Loucy (cell line): ENCODE measurements around the gene CDH8.

Experiments used
- H2AFZ ChIP-seq: fragments of 200-600 bp; sonication (generic); 2 replicates; pipeline ENCODE4 v1.6.0; 2016; ENCODE audit warnings: antibody characterized with exemption, mild to moderate bottlenecking, low read length, moderate library complexity
- H3F3A ChIP-seq: fragments of 200-600 bp; 2 replicates; pipeline ENCODE4 v1.6.0; 2016; ENCODE audit warnings: antibody characterized with exemption, low read depth, mild to moderate bottlenecking
- H3K27me3 ChIP-seq: fragments of 200-600 bp; sonication (generic); 2 replicates; pipeline ENCODE4 v1.6.1; 2014; ENCODE audit warnings: low read length, mild to moderate bottlenecking; ENCODE audit not compliant: insufficient read depth, poor library complexity, severe bottlenecking
- H3K36me3 ChIP-seq: fragments of 200-600 bp; sonication (generic); 2 replicates; pipeline ENCODE4 v1.6.1; 2016; ENCODE audit warnings: low read length; ENCODE audit not compliant: insufficient read depth
- H3K4me1 ChIP-seq: fragments of 200-600 bp; sonication (generic); 2 replicates; pipeline ENCODE4 v1.5.1; 2014; ENCODE audit warnings: low read length, mild to moderate bottlenecking; ENCODE audit not compliant: insufficient read depth, poor library complexity, severe bottlenecking
- H3K4me2 ChIP-seq: fragments of 200-600 bp; sonication (generic); 2 replicates; pipeline ENCODE4 v1.6.0; 2014; ENCODE audit warnings: antibody characterized with exemption, low read length, low read depth, mild to moderate bottlenecking; ENCODE audit not compliant: poor library complexity, severe bottlenecking
- H3K4me3 ChIP-seq: fragments of 200-600 bp; sonication (generic); 2 replicates; pipeline ENCODE4 v1.5.1; 2014; ENCODE audit warnings: low read length, mild to moderate bottlenecking, mixed read lengths; ENCODE audit not compliant: poor library complexity, severe bottlenecking
- H3K79me2 ChIP-seq: fragments of 200-600 bp; sonication (generic); 2 replicates; pipeline ENCODE4 v1.6.1; 2014; ENCODE audit warnings: low read length; ENCODE audit not compliant: insufficient read depth
- H3K9ac ChIP-seq: fragments of 200-600 bp; sonication (generic); 2 replicates; pipeline ENCODE4 v1.6.0; 2014; ENCODE audit warnings: mild to moderate bottlenecking, low read depth, low read length, moderate library complexity; ENCODE audit not compliant: poor library complexity, severe bottlenecking
- H3K9me2 ChIP-seq: fragments of 200-600 bp; sonication (generic); replicated peaks from 2 replicates; pipeline ENCODE4 v1.6.1; 2016; ENCODE audit warnings: low read depth, low read length, mixed read lengths
- H3K9me3 ChIP-seq: fragments of 200-600 bp; sonication (generic); 2 replicates; pipeline ENCODE4 v1.6.1; 2014; ENCODE audit warnings: mild to moderate bottlenecking, antibody characterized with exemption, low read length, low read depth; ENCODE audit not compliant: insufficient read depth
- H4K20me1 ChIP-seq: fragments of 200-600 bp; sonication (generic); 2 replicates; pipeline ENCODE4 v1.6.0; 2014; ENCODE audit warnings: antibody characterized with exemption, low read length, mild to moderate bottlenecking; ENCODE audit not compliant: insufficient read depth, poor library complexity, severe bottlenecking
- CTCF ChIP-seq: fragments of 200-600 bp; sonication (generic); conservative IDR thresholded peaks from 2 replicates; pipeline ENCODE4 v1.5.1; 2014; ENCODE audit warnings: mild to moderate bottlenecking, antibody characterized with exemption, low read length
- EZH2phosphoT487 ChIP-seq: fragments of 200-600 bp; IDR thresholded peaks from 2 replicates; pipeline ENCODE4 v1.6.1; 2018; ENCODE audit warnings: antibody characterized with exemption, mild to moderate bottlenecking, moderate library complexity, borderline replicate concordance

The CDH8 gene

GRCh38 chr16:61654962-61655361, 381.3 kb downstream of the CDH8 start:
- H4K20me1 ChIP-seq: no peaks in the 10 kb centered on the region
- H3F3A ChIP-seq: no peaks in the 10 kb centered on the region
- H3K4me2 ChIP-seq: no peak overlapping the region
- no peaks in the 10 kb centered on the region for H3K79me2 ChIP-seq
- no peaks in the 10 kb centered on the region for H3K4me1 ChIP-seq
- H3K9ac ChIP-seq: no peak overlapping the region
- H3K9me2 ChIP-seq: no peaks in the 10 kb centered on the region
- no peaks in the 10 kb centered on the region for H3K27me3 ChIP-seq
- H3K36me3 ChIP-seq: no peaks in the 10 kb centered on the region
- H3K4me3 ChIP-seq: no peak overlapping the region
- H2AFZ ChIP-seq: no peak overlapping the region
- H3K9me3 ChIP-seq: no peaks in the 10 kb centered on the region
- no peak for TF ChIP-seq CTCF
- TF ChIP-seq EZH2phosphoT487: no peak

GRCh38 chr16:61653544-61653943, 382.7 kb downstream of the CDH8 start:
- TF ChIP-seq EZH2phosphoT487 (no peak), CTCF (no peak)
- H3K4me2 ChIP-seq: no peak overlapping the region
- H4K20me1 ChIP-seq: no peaks in the 10 kb centered on the region
- H3K9me3 ChIP-seq: no peaks in the 10 kb centered on the region
- H3K9ac ChIP-seq: no peak overlapping the region
- H2AFZ ChIP-seq: no peak overlapping the region
- no peak overlapping the region for H3K4me3 ChIP-seq
- no peaks in the 10 kb centered on the region for H3K9me2 ChIP-seq
- no peaks in the 10 kb centered on the region for H3K36me3 ChIP-seq
- H3F3A ChIP-seq: no peaks in the 10 kb centered on the region
- no peaks in the 10 kb centered on the region for H3K4me1 ChIP-seq
- H3K27me3 ChIP-seq: no peaks in the 10 kb centered on the region
- H3K79me2 ChIP-seq: no peaks in the 10 kb centered on the region

- Histone ChIP-seq H3K4me3 (no peak overlapping the region), H4K20me1 (no peaks in the 10 kb centered on the region), H3K9ac (no peak overlapping the region), H3K27me3 (no peaks in the 10 kb centered on the region), H3K79me2 (no peaks in the 10 kb centered on the region), H3K4me2 (no peak overlapping the region), H3K9me3 (no peaks in the 10 kb centered on the region), H3F3A (no peaks in the 10 kb centered on the region), H2AFZ (no peak overlapping the region), H3K4me1 (no peaks in the 10 kb centered on the region), H3K9me2 (no peaks in the 10 kb centered on the region), H3K36me3 (no peaks in the 10 kb centered on the region)
- TF ChIP-seq EZH2phosphoT487: no peak
- no peak for TF ChIP-seq CTCF
Observed at GRCh38 chr16:61645561-61645960, 390.7 kb downstream of the CDH8 start.
